Skeletal muscle satellite cell (primary cell): ENCODE data around the gene TXNDC5. TPM values are rescaled to one million over a fixed set of nuclear protein-coding genes. Genes with fewer than 3 reads are reported as not detected.

Experiments
- H3K27me3 ChIP-seq: 2 replicates; pipeline ENCODE4 v1.7.0; 2013; ENCODE audit warnings: low read length; ENCODE audit not compliant: control insufficient read depth, insufficient read depth
- H3K36me3 ChIP-seq: 2 replicates; pipeline ENCODE4 v1.7.0; 2013; ENCODE audit warnings: mild to moderate bottlenecking, control low read depth, low read length; ENCODE audit not compliant: insufficient read depth
- H3K4me1 ChIP-seq: 2 replicates; pipeline ENCODE4 v1.7.0; 2013; ENCODE audit warnings: low read length; ENCODE audit not compliant: control insufficient read depth, insufficient read depth
- H3K4me2 ChIP-seq: 2 replicates; pipeline ENCODE4 v1.7.0; 2013; ENCODE audit warnings: mild to moderate bottlenecking, low read length
- H3K4me3 ChIP-seq: 2 replicates; pipeline ENCODE4 v1.7.0; 2013; ENCODE audit warnings: low read length
- H3K9ac ChIP-seq: 2 replicates; pipeline ENCODE4 v1.7.0; 2013; ENCODE audit warnings: mild to moderate bottlenecking, low read depth, low read length, moderate library complexity
- H3K9me3 ChIP-seq: replicated peaks from 2 replicates; pipeline ENCODE4 v1.7.0; 2013; ENCODE audit warnings: mild to moderate bottlenecking, control low read depth, low read length
- total RNA-seq: library from RNA; depleted of rRNA; stranded (reverse); fragments of >200 nt; gene quantifications from 2 replicates; pipeline ENCODE4 v1.2.3, GENCODE V29; 2012; rRNA removed

TXNDC5 gene
- 295 and 324 TPM in 2 replicates for total RNA-seq

- H3K9ac ChIP-seq = peak within 1 kb of the TSS; percentile 80
- H3K9me3 ChIP-seq = no peaks in the 10 kb centered on the region
- peaks cover 14% of the 10 kb centered on the region for H3K4me1 ChIP-seq
- peak within 1 kb of the TSS; percentile 80 for H3K4me3 ChIP-seq
- H3K27me3 ChIP-seq = peaks cover 20% of the 10 kb centered on the region
- no peaks in the 10 kb centered on the region for H3K36me3 ChIP-seq
- H3K4me2 ChIP-seq = peak within 1 kb of the TSS; percentile 97
These were observed at the start of gene TXNDC5 for GRCh38 chr6:7910654-7911344. Gene TXNDC5 (minus strand): TSS chr6:7910788. CDS start chr6:7910776, 12 bp downstream.

- Histone ChIP-seq H3K4me1 (no peaks in the 10 kb centered on the region), H3K9ac (no peak overlapping the region), H3K4me3 (no peak overlapping the region), H3K36me3 (no peaks in the 10 kb centered on the region), H3K4me2 (no peak overlapping the region), H3K27me3 (no peaks in the 10 kb centered on the region), H3K9me3 (no peaks in the 10 kb centered on the region)
These were observed 49.6 kb upstream of the TXNDC5 start for GRCh38 chr6:7960141-7960540.

GRCh38 chr6:7959453-7959852 lies 48.9 kb upstream of the TXNDC5 start:
- Histone ChIP-seq H3K4me2 (no peak overlapping the region), H3K4me3 (no peak overlapping the region), H3K36me3 (no peaks in the 10 kb centered on the region), H3K9me3 (no peaks in the 10 kb centered on the region), H3K4me1 (no peaks in the 10 kb centered on the region), H3K27me3 (no peaks in the 10 kb centered on the region), H3K9ac (no peak overlapping the region)

GRCh38 chr6:7958464-7958863 lies 47.9 kb upstream of the TXNDC5 start:
- Histone ChIP-seq H3K27me3 (no peaks in the 10 kb centered on the region), H3K9ac (no peak overlapping the region), H3K4me3 (no peak overlapping the region), H3K4me2 (no peak overlapping the region), H3K36me3 (no peaks in the 10 kb centered on the region), H3K9me3 (no peaks in the 10 kb centered on the region), H3K4me1 (no peaks in the 10 kb centered on the region)

DNA sequence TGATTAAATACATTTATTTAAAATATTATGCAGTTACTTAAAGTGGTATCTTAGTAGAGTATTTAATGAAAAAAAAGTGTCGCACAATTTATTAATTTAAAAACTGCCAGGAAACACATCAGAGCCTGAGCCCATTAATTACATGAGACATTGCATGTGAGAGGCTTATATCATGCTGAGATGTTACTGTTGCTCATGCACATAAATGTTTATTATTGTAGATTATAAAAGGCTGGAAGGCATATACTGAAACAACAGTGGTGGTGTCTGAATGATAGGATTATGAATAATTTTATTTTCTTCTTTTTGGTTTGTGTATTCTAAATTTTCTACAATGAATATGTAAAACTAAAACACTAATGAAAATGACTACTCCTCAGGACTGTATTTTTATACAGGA lies 45.7 kb upstream of the TXNDC5 start:
- H3K4me2 ChIP-seq = no peak overlapping the region
- H3K4me1 ChIP-seq = no peaks in the 10 kb centered on the region
- H3K9me3 ChIP-seq = no peaks in the 10 kb centered on the region
- no peaks in the 10 kb centered on the region for H3K36me3 ChIP-seq
- H3K4me3 ChIP-seq = no peak overlapping the region
- H3K9ac ChIP-seq = no peak overlapping the region
- no peaks in the 10 kb centered on the region for H3K27me3 ChIP-seq

- no peak overlapping the region for H3K9ac ChIP-seq
These were observed 44.1 kb upstream of the TXNDC5 start for GRCh38 chr6:7954477-7955200.

GRCh38 chr6:7953753-7954152 lies 43.2 kb upstream of the TXNDC5 start:
- Histone ChIP-seq H3K9me3 (no peaks in the 10 kb centered on the region), H3K4me2 (no peak overlapping the region), H3K4me3 (no peak overlapping the region), H3K27me3 (no peaks in the 10 kb centered on the region), H3K36me3 (no peaks in the 10 kb centered on the region), H3K4me1 (no peaks in the 10 kb centered on the region), H3K9ac (no peak overlapping the region)

More at GRCh38 chr6:7954477-7955200, 44.1 kb upstream of the TXNDC5 start:
- Histone ChIP-seq H3K4me1 (no peaks in the 10 kb centered on the region), H3K27me3 (no peaks in the 10 kb centered on the region), H3K4me3 (no peak overlapping the region), H3K4me2 (no peak overlapping the region), H3K36me3 (no peaks in the 10 kb centered on the region), H3K9me3 (no peaks in the 10 kb centered on the region)

DNA sequence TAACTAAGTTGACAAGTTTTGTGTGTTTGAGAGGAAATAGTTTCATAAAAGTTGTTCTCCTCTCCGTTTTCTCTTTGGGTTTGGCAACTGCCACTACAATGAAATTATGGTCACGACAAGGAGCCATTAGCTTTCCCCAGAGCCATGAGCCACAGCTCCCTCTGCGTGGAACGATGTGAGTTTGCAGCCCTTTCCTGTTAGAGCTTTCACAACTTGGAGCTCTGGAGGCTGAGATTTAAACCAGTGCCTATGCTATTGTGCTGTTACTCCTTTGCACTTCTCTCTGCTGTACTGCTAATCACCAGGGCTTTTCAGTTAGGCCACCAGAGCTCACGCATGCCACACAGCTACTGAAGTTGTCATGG lies 29.3 kb upstream of the TXNDC5 start:
- Histone ChIP-seq H3K9ac (no peak overlapping the region), H3K27me3 (no peaks in the 10 kb centered on the region), H3K36me3 (no peaks in the 10 kb centered on the region), H3K9me3 (no peaks in the 10 kb centered on the region), H3K4me2 (peak overlapping the region; percentile 47), H3K4me1 (no peaks in the 10 kb centered on the region), H3K4me3 (no peak overlapping the region)

GRCh38 chr6:7939184-7939863 lies 28.7 kb upstream of the TXNDC5 start:
- peak overlapping the region; percentile 47 for H3K4me2 ChIP-seq
- H3K36me3 ChIP-seq = no peaks in the 10 kb centered on the region
- H3K9ac ChIP-seq = no peak overlapping the region
- H3K27me3 ChIP-seq = no peaks in the 10 kb centered on the region
- no peaks in the 10 kb centered on the region for H3K4me1 ChIP-seq
- no peaks in the 10 kb centered on the region for H3K9me3 ChIP-seq
- no peak overlapping the region for H3K4me3 ChIP-seq

- Histone ChIP-seq H3K27me3 (peaks cover 4% of the 10 kb centered on the region), H3K9ac (no peak overlapping the region), H3K4me3 (no peak overlapping the region), H3K4me2 (no peak overlapping the region), H3K9me3 (no peaks in the 10 kb centered on the region), H3K4me1 (no peaks in the 10 kb centered on the region), H3K36me3 (no peaks in the 10 kb centered on the region)
These were observed 28.1 kb upstream of the TXNDC5 start for GRCh38 chr6:7938562-7939183.

DNA sequence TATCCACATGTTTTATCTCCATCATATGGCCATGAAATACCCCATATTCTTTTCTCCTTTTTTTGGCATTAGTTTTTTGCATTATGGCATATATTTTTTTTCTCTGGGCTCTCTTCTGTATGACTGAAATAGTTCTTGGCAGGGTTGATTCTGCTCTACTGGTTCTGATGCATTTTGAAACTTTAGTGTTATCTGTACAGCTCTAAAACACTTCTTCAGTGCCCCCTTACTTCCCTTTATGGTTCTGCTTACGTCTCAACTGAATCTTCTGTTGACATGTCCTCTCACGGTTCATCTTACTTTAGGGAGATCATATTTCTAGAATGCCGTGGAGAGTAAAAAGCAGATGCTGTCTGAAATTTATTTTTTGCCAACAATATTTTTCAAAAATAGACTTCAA lies 23.2 kb upstream of the TXNDC5 start:
- Histone ChIP-seq H3K4me1 (no peaks in the 10 kb centered on the region), H3K27me3 (peaks cover 5% of the 10 kb centered on the region), H3K4me3 (no peak overlapping the region), H3K9me3 (no peaks in the 10 kb centered on the region), H3K4me2 (no peak overlapping the region), H3K36me3 (no peaks in the 10 kb centered on the region), H3K9ac (no peak overlapping the region)
